SJCRH30 (cell line): ENCODE results near the gene PXDN. TPM values are rescaled to one million over a fixed set of nuclear protein-coding genes. Genes with fewer than 3 reads are reported as not detected.
"Not testable (repeated sequence)": the region's sequence is repeated elsewhere in the genome, so short reads cannot be mapped to it uniquely, and the experiment has no call there.

ENCODE experiments used
- DNase-seq, 2 experiments: peaks; one replicate each; pipeline ENCODE4 v3.0.0-alpha.2; 2015 to 2020
- H3K27ac ChIP-seq: fragments of 250-450 bp; sonication (Bioruptor Pico); 2 replicates; pipeline ENCODE4 v1.5.1; 2020; ENCODE audit warnings: mild to moderate bottlenecking, moderate library complexity
- H3K27me3 ChIP-seq: fragments of 250-450 bp; sonication (Bioruptor Pico); 2 replicates; pipeline ENCODE4 v1.5.1; 2020; ENCODE audit warnings: mild to moderate bottlenecking, moderate library complexity
- H3K36me3 ChIP-seq: fragments of 250-450 bp; sonication (Bioruptor Pico); 2 replicates; pipeline ENCODE4 v1.5.1; 2020; ENCODE audit warnings: mild to moderate bottlenecking, moderate library complexity
- H3K4me1 ChIP-seq: fragments of 250-450 bp; sonication (Bioruptor Pico); 2 replicates; pipeline ENCODE4 v1.5.1; 2020; ENCODE audit warnings: mild to moderate bottlenecking, moderate library complexity
- H3K4me3 ChIP-seq: fragments of 250-450 bp; sonication (Bioruptor Pico); 2 replicates; pipeline ENCODE4 v1.5.1; 2020; ENCODE audit warnings: mild to moderate bottlenecking, moderate library complexity
- H3K9me3 ChIP-seq: fragments of 250-450 bp; sonication (Bioruptor Pico); replicated peaks from 2 replicates; pipeline ENCODE4 v1.5.1; 2020; ENCODE audit warnings: mild to moderate bottlenecking, moderate library complexity
- total RNA-seq: library from RNA; depleted of rRNA; stranded (reverse); fragments of >200 nt; shearing (Covaris generic); gene quantifications from 2 replicates; pipeline ENCODE4 v1.2.3, GENCODE V29; 2014

Gene PXDN
- total RNA-seq, 1 experiment from 2014 or later: 312 TPM

DNA sequence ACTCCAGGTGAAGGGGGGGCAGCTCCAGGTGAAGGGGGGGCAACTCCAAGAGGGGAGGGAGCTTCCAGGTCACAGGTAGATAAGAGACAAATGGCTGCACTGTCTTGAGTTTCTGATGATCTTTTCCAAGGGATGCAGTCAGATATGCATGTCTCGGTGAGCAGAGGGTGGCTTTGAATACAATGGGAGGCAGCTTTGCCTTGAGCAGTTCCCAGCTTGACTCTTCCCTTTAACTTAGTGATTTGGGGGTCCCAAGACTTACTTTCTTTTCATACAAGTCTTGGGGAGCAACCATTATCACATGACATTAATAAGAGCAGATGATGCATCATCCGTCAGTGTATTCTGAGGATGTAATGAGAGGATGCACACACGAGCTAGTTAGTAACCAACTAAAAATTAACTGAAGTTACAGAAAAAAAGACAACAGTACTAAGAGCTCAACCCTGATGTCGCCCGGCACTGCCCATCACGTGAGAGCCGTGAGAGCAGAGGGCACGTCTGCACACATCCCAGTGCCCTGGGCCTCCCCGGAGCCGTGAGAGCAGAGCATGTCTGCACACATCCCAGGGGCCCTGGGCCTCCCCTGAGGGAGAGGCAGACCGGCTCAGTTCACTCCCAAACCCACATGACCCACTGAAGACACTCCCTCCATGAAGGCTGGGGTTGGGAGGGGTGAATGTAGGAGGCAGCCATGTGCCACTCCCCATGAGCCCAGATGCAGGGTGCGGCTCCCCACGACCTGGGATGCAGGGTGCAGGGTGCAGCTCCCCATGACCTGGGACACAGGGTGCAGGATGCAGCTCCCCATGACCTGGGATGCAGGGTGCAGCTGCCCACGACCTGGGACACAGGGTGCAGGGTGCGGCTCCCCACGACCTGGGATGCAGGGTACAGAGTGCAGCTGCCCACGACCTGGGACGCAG, 39.4 kb downstream of the PXDN start:
- Histone ChIP-seq H3K4me1 (peaks cover 51% of the 10 kb centered on the region), H3K9me3 (no peaks in the 10 kb centered on the region), H3K4me3 (no peak overlapping the region), H3K36me3 (peaks cover 12% of the 10 kb centered on the region), H3K27ac (no peak overlapping the region), H3K27me3 (no peaks in the 10 kb centered on the region)
- DNase-seq: peak; percentile 87 to 88

DNA sequence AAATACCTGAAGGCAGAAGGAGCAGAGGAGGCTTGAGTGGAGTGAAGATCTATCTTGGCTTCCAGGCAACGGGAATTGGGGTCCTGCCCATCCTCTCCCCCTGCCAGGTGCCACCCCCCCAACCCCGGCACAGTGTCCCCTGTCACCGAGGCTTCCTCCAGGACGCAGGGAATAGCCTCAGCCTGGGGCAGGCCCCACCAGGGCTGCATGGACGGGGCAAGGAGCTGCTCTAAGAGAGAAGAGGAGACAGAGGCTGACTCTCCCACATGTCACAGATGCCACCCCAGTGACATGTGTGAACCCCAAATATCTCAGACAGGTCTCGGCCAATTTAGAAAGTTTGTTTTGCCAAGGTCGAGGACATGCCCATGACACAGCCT, 42.1 kb downstream of the PXDN start:
- Histone ChIP-seq H3K4me1 (peaks cover 42% of the 10 kb centered on the region), H3K4me3 (no peak overlapping the region), H3K36me3 (peaks cover 12% of the 10 kb centered on the region), H3K27me3 (no peaks in the 10 kb centered on the region), H3K9me3 (no peaks in the 10 kb centered on the region), H3K27ac (no peak overlapping the region)
- DNase-seq: no peak

- Histone ChIP-seq H3K9me3 (no peaks in the 10 kb centered on the region), H3K4me3 (no peak overlapping the region), H3K36me3 (peaks cover 12% of the 10 kb centered on the region), H3K27ac (no peak overlapping the region), H3K27me3 (no peaks in the 10 kb centered on the region), H3K4me1 (peaks cover 42% of the 10 kb centered on the region)
- no peak for DNase-seq
Observed at GRCh38 chr2:1701556-1702185, 42.6 kb downstream of the PXDN start.

DNA sequence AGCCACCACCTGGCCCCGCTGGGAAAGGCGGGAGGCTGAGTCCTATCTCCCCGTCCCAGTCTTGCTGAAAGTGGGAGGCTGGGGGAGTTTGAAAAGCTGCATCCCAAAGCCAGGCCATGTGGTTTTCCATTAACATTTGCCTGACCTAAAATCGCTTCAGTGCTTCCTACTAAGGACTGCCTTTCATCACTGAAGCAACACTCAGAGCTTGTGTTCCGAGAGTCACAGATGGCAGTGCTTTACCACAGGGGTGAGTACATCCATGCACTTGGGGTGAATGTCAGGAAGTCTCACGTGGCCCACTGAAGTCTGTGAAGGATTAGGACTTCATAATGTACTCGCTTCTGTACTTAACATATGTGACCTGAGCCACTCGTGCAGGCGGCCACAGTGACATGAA, 43.3 kb downstream of the PXDN start:
- Histone ChIP-seq H3K27me3 (no peaks in the 10 kb centered on the region), H3K36me3 (peaks cover 14% of the 10 kb centered on the region), H3K27ac (no peak overlapping the region), H3K4me1 (peaks cover 43% of the 10 kb centered on the region), H3K4me3 (no peak overlapping the region), H3K9me3 (no peaks in the 10 kb centered on the region)
- DNase-seq: no peak

GRCh38 chr2:1700427-1700826, 43.9 kb downstream of the PXDN start:
- H3K27ac ChIP-seq, H3K9me3 ChIP-seq, H3K27me3 ChIP-seq, H3K4me3 ChIP-seq, DNase-seq: not testable (repeated sequence)
- Histone ChIP-seq H3K36me3 (peaks cover 14% of the 10 kb centered on the region), H3K4me1 (peaks cover 37% of the 10 kb centered on the region)

DNA sequence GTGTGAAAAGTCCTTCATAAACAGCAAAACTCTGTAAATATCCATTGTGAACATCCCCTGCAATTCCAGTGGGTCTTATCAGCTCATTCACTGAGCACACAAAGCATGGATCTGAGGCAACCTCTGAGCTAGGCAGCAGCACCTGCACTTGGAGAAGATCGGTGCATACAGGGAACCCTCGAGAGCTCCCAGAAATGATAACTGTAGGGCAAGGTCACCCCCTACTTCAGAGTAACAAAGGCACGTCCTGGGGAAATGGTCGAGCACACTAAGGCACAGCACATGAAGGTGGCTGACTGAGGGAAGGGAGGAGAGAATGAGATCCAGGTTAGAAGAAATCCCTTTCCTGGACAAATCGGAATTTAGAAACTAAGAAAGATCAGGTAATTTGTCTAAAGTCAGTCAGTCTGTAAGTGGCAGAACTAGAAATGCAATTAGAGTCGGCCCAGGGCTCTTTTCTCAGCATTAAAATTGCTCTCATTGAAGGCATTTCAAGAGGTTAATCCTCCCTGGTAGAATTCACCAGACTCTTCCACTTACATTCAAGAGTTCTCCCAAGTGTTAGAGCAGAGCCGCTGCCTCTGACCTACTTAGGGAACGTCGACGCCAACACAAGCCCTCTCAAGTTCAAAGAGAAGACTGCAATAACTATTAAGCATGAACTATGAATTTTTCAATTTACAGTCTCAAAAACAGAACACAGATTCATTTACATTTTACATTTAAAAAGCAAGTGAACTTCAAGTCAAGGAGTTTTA, 45.9 kb downstream of the PXDN start:
- Histone ChIP-seq H3K9me3 (no peaks in the 10 kb centered on the region), H3K4me1 (peaks cover 45% of the 10 kb centered on the region), H3K4me3 (no peak overlapping the region), H3K36me3 (peaks cover 14% of the 10 kb centered on the region), H3K27ac (no peak overlapping the region), H3K27me3 (no peaks in the 10 kb centered on the region)
- DNase-seq: no peak

DNA sequence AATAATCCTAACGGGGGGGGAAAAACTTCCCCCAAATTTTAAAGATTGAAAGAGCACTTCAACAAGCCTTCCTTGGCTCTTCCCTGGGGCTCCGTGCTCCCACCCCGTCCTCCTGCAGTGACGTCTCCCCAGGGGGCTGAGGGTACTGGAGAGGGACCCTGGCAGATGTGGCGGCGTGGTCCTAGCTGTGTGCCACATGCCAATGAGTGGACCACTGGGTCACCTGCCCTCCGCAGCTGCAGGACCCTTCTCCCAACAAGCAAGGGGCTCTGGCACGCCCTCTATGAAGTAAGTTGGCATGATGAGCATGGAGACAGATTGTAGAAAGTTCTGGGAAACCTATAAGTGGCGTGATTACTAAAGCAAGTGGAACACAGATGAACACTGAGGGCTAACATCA, 46.7 kb downstream of the PXDN start:
- Histone ChIP-seq H3K4me1 (peaks cover 49% of the 10 kb centered on the region), H3K4me3 (no peak overlapping the region), H3K9me3 (no peaks in the 10 kb centered on the region), H3K36me3 (peaks cover 20% of the 10 kb centered on the region), H3K27ac (no peak overlapping the region), H3K27me3 (no peaks in the 10 kb centered on the region)
- no peak for DNase-seq

DNA sequence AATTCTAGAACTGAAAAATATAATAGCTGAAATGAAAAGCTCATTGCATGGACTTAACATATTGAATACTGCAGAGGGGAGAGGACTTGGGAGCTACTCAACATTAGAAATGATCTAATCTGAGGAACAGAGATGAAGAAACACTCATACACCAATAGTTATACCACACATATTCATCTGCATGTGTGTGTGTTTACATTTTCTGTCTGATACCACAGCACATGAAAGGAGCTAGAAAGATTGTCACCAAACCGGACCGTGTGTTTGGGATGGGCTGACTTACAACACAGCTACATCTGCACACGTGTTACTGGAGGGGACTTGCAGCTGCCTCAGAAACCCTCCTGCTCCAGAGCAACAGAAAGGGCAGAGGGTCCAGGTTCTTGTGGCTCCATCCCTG, 47.8 kb downstream of the PXDN start:
- Histone ChIP-seq H3K9me3 (no peaks in the 10 kb centered on the region), H3K4me3 (no peak overlapping the region), H3K4me1 (peaks cover 43% of the 10 kb centered on the region), H3K36me3 (peaks cover 22% of the 10 kb centered on the region), H3K27ac (no peak overlapping the region), H3K27me3 (no peaks in the 10 kb centered on the region)
- DNase-seq: no peak

DNA sequence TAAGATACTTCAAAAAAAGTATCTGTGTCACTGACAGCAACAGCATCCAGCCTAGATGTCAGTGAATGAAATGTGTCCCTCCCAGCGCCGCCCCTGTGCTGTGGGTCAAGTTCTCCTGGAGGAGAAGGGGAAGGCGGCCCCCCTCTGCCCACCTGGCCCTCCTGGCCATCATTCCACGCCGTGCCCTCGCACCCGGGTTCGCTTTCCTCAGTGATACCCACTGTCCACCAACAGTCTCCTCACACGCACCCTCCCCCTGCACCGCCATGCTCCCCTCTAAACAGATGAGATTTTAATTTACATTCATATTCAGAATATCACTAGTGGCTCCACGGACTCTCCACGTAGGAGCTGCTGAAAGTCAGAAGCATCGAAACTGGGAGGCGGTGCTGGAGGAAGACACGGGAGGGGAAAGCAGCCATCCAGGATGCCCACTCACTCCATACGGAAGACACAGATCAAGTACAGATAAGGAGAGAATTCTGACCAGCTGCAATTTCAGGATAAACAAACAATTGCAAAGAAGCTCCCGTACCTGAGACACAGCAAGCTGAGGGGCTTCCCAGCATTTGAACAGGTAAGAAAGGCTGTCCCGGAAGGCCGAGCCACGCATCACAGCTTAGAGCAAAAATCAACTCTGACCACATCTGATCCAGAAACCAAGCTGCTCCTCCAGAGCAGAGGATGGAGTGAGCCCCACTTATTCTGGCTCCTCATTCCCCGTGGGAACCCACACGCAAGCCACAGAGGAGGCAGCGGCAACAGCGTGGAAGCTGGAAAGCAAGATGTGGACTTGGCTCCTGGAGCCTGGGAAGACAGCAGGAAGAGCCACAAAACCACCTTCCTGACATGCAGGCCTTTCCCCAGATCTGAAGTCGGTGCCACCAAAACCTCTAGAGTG, 49.7 kb downstream of the PXDN start:
- H3K27me3 ChIP-seq: no peaks in the 10 kb centered on the region
- H3K36me3 ChIP-seq: peaks cover 35% of the 10 kb centered on the region
- no peaks in the 10 kb centered on the region for H3K9me3 ChIP-seq

DNA sequence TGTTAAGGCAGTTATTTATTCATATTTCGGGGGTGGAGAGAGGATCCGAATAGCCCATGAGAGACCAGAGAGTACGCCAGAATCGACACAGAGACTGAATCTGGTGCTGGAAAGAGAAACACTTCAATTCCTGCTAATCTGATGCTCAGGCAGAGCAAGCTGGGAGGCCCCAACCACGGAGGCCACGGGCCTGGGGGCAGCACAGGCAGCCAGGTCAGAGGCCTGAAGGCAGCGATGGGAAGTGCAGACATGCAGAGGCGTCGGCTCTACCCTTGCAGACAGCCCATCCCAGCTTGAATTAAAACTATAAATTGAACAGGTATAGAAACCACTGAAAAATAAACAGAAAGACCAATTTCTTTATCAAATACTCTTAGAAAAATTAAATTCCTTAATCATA, 50.6 kb downstream of the PXDN start:
- Histone ChIP-seq H3K9me3 (no peaks in the 10 kb centered on the region), H3K27me3 (no peaks in the 10 kb centered on the region), H3K27ac (no peak overlapping the region), H3K4me1 (peaks cover 61% of the 10 kb centered on the region), H3K4me3 (no peak overlapping the region), H3K36me3 (peaks cover 44% of the 10 kb centered on the region)
- no peak for DNase-seq

More for the DNA sequence above, 49.7 kb downstream of the PXDN start:
- Histone ChIP-seq H3K4me1 (peaks cover 60% of the 10 kb centered on the region), H3K4me3 (no peak overlapping the region), H3K27ac (no peak overlapping the region)
- DNase-seq: no peak

GRCh38 chr2:1692342-1692741, 52.0 kb downstream of the PXDN start:
- no peak overlapping the region for H3K27ac ChIP-seq
- peaks cover 67% of the 10 kb centered on the region for H3K4me1 ChIP-seq
- H3K36me3 ChIP-seq: peaks cover 52% of the 10 kb centered on the region
- H3K27me3 ChIP-seq: no peaks in the 10 kb centered on the region
- H3K4me3 ChIP-seq: no peak overlapping the region
- H3K9me3 ChIP-seq: no peaks in the 10 kb centered on the region
- DNase-seq: no peak

DNA sequence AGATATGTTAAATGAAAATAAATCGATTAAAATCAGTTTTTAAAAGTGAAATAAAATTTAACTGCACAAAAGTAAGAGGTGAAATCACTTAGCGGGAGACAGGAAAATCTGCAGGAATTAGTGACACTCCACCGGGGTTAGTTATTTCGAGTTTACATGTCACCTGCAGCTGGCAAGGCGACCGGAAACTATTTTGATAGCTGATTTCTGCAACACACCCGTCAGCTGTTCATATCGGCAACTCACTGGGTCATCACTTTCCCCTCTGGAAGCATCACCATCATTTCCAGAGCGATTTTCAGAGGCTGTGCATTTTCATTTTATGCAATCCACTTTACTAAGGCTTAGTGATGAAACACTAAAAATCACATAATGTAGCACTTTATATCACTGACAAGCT, 52.9 kb downstream of the PXDN start:
- Histone ChIP-seq H3K4me1 (peaks cover 73% of the 10 kb centered on the region), H3K4me3 (no peak overlapping the region), H3K9me3 (no peaks in the 10 kb centered on the region), H3K36me3 (peaks cover 52% of the 10 kb centered on the region), H3K27me3 (no peaks in the 10 kb centered on the region), H3K27ac (no peak overlapping the region)
- DNase-seq: no peak

GRCh38 chr2:1690056-1690775, 54.1 kb downstream of the PXDN start:
- H3K36me3 ChIP-seq: peaks cover 50% of the 10 kb centered on the region

DNA sequence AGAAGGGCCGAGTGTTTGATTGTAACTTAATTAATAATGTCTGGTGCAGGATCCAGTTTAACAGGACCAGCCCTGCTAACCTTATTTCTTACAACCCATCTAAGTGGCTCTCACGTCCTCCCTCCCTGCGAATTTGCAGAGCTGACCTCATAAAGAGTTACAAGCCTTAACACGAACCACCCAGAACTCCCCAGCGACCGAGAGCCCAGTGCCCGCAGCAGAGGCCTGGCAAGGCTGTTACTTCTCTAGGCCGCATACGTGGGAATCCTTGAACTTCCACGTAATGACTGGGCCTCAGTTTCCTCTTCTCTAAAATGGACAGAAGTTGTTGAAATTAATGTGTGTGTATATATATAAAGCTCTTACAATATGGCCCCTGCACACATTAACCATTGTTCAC, 55.5 kb downstream of the PXDN start:
- peaks cover 51% of the 10 kb centered on the region for H3K36me3 ChIP-seq

More at GRCh38 chr2:1690056-1690775, 54.1 kb downstream of the PXDN start:
- H3K27ac ChIP-seq: peak overlapping the region; percentile 4; the same call in 1 of the 2 replicates
- H3K9me3 ChIP-seq: no peaks in the 10 kb centered on the region
- H3K4me1 ChIP-seq: peaks cover 82% of the 10 kb centered on the region
- no peak overlapping the region for H3K4me3 ChIP-seq
- DNase-seq: peak in 1 of 2 experiments; percentile 47
- no peaks in the 10 kb centered on the region for H3K27me3 ChIP-seq

More for the DNA sequence above, 55.5 kb downstream of the PXDN start:
- Histone ChIP-seq H3K27me3 (no peaks in the 10 kb centered on the region), H3K27ac (peak overlapping the region; percentile 100), H3K4me1 (peaks cover 84% of the 10 kb centered on the region), H3K9me3 (no peaks in the 10 kb centered on the region), H3K4me3 (no peak overlapping the region)
- DNase-seq: no peak
